GM19438 (cell line): ENCODE measurements around the gene PRLHR.
"Not testable (repeated sequence)": the region's sequence is repeated elsewhere in the genome, so short reads cannot be mapped to it uniquely, and the experiment has no call there.

Source experiments
- ATAC-seq: cut with Tn5 transposase; IDR thresholded peaks from one replicate; pipeline ENCODE4 v1.9.1; 2021; ENCODE audit warnings: low read depth; ENCODE audit not compliant: unreplicated experiment

Gene PRLHR

GRCh38 chr10:118595598-118596425 is at the start of gene PRLHR:
TSS of gene PRLHR (minus strand) at chr10:118595648. CDS start at chr10:118595244, 404 bp downstream.
- ATAC-seq: no peak

DNA sequence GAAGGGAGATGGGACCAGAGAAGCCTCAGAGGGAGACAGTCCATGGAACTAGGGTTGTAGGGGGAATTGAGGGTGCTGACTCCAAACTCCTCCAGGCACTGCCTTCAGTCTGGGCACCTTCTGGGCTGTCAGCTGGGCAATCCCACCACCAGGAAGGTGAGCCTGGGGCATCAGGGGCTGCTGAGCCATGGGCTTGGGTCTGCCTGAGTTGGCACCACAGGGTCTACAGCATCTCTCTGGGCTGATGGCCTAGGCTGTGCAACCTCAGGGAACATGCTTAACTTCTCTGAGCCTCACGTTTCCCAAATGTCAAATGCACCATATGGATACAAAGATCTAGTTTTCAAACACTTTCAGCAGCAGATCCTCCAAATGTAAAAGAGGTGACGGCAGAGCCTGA is 46.8 kb upstream of the PRLHR start:
- no peak for ATAC-seq

GRCh38 chr10:118638680-118639079 is 43.2 kb upstream of the PRLHR start:
- no peak for ATAC-seq

GRCh38 chr10:118635674-118636402 is 40.4 kb upstream of the PRLHR start:
- no peak for ATAC-seq

DNA sequence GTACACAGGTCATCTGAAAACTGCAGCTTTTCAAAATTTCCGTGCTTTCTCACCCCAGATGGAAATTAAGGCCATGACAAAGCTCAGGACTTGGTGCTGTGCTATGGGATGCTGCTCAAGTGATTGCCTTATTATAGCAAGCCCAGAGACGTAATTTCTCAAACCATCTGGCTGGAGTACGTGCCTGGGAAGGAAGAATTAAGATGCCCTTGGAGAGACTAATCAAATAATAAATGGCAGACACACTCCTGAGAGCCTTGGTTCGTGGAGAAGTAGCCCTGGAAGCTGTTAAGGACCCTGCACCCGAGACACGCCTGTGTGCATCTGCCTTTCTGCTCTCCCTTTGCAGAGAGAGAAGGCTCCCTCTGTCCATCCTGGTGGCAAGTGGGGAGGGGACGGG is 38.3 kb upstream of the PRLHR start:
- no peak for ATAC-seq

DNA sequence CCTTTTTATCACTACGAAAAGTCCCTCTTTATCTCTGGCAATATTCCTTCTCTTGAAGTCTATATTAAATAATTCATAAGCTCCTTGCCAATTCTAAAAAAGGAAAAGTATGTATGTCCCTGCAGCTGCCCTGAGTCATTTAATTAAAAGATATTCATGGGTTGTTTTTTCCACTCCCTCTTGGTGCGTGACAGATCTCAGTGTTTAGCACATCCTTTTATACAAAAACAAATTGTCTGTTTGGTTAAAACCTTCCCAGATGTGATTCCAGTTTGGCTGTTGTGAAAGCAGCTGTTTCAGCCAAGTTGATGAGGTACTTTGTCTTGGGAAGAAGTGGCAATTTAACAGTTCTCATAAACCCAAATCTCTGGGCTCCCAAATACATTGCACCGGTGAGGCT is 33.8 kb upstream of the PRLHR start:
- ATAC-seq: no peak

DNA sequence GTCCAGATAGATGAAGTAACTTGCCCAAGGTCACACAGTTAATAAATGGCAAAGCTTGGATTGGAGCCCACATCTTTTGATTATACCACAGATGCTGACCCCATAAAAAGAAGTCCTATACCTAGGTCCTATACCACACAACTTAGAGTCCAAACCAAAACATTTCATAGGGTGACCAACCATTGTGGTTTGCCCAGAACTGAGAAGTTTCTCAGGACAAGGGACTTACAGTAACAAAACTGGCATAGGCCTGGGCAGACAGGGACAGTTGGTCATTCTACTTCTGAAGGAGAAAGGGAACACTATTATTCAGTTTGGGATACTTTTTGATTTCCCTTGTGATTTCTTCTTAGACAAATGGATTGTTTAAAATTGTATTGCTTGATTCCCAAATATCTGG is 32.9 kb upstream of the PRLHR start:
- no peak for ATAC-seq

DNA sequence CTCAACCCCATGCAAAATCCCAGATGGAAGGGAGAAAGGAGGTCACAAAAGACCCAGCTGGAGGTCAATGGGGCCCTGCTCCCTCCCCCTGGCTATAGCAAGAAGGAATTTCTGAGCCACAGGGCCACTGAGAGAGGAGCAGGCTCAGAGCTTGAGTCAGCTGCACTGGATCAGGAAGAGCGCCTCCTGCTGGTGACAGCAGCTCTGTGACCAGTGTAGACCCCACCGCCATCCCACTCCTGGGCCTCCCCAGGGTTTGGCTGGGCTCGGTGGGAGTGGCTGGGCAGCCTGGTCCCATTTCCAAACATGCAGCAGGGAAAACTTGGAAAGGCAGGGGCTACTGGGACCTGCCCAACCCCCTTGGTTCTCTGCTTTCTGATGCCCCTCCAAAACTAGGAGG is 31.5 kb upstream of the PRLHR start:
- ATAC-seq: no peak

DNA sequence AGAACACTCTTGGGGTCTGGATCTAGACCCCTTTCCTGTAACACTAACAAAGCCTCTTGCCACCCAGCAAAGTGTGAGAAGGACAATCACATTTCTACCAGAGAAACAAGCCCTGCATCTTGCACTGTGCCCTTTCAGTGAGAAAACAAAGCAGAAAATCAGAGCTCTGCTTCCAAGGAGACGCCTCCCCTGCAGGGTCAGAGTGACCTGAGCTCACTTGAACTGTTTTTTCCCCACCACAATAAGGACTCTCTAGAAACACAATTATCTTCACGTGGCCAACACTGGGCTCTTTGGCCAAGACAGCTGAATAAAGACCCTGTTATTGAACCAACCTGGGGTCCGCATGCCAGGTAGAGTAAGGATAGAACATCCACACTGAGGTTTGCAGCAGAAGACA is 30.1 kb upstream of the PRLHR start:
- no peak for ATAC-seq

- ATAC-seq: no peak
These were observed 29.3 kb upstream of the PRLHR start for GRCh38 chr10:118624747-118625146.

DNA sequence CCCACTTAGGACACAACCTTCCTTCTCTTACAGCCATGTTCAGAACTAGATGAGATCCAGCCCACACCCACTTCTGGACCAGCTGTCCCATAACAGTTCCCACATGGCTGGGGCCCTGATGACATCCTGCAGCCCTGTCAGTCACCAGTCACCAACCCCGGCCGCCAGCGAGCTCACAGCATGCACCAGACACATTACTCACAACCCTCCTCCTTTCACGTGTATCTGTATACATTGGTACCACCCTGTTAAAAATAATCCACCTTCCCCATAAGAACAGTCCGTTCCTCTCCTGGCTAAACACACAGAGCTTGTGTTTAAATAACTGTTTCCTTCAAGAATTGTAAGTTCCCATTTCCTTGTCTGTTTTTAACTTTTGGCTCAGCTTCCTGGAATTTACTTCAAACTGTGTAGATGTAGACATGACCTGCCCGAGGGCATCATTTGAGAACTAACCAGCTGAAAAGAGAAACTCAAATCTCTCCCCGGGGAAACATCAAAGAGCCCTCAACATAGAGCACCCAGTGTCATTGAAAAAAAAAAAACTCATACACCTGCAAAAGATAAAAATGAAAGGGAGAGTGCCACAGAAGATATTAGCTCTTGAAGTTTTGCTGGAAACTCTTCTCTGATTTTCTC is 26.0 kb upstream of the PRLHR start:
- no peak for ATAC-seq

DNA sequence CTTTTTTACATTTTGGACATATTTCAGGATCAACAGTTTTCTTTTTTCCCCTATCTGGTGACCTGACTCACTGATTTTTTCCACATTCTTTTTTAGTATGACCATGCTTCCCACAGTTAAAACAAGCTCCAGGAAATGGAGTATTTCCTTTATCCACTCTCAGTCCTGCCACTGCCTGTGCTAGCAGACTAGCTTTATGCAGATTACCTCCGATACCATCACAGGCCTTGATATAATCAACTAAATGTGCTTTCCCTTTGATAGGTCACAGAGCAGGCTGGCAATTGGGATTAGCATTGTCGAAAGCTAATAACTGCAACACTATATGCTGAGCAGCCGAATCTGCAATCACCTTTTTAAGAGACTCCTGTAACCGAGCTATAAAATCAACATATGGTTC is 18.4 kb upstream of the PRLHR start:
- not testable (repeated sequence) for ATAC-seq

DNA sequence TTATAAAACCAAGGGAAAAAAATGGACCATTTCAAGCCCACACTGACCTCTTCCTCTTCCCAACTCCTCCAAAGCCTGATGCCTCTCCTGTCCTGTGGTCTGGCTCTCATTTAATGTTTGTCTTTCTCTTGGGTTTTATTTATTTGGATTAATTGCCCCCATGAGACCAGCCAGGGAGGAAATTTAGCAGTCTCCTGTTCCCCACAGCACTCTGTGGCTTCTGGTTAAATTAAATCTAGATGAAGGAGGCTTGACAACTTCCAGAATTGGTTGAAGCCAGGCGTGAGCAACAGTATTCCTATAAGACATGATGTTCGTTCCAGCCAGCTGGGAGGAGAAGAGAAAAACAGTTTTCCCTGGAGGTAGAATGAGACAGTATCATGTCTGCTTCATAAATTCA is 15.1 kb upstream of the PRLHR start:
- ATAC-seq: no peak

DNA sequence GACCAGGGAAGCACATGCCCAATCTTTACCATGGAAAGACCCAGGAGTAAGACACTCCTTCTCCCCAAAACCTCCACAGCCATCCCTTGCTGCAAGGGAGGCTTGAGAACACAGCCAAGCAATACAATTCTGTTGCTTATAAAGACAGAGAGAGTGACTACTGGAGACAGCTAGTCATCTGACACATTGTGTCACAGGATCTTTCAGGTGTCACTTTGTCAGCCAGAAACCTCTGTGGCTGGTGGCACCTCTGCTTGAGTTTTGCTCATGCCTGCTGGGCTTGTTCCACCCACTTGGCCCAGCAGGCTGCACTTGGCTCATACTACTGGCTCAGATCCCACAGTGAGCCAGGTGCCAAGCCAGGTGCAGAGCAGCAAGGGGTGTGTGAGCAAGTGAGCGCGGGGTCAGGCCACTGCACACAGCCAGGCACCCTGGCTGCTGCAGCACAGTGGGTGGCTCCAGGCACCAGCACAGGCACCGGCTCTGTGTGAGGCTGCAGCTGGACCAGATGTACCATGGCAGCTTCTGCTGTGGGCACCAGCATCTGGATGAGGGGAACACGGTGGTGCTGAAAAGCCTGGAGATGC is 12.4 kb upstream of the PRLHR start:
- ATAC-seq: no peak

GRCh38 chr10:118605694-118606093 is 10.2 kb upstream of the PRLHR start:
- ATAC-seq: no peak

GRCh38 chr10:118596426-118597124 is 1.1 kb upstream of the PRLHR start:
- ATAC-seq: no peak

DNA sequence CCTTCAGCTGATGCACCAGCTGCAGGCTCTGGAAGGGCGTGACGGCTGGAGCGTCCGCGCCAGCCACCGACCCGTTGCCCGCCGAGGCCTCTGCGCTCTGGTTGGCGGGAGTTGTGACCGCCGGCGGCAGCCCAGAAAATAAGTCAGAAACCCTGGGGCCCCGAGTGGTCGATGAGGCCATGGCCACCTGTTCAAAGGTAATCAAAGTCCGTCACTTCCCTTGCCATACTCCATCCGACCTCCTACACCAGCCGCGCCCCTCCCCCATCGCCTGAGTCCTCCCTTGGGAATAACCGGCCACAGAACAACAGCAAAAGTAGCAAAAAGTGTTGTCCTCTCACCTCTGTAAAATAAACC is 406 bp downstream of the PRLHR start:
- ATAC-seq: no peak

- no peak for ATAC-seq
These were observed 920 bp downstream of the PRLHR start for GRCh38 chr10:118594392-118595063.

DNA sequence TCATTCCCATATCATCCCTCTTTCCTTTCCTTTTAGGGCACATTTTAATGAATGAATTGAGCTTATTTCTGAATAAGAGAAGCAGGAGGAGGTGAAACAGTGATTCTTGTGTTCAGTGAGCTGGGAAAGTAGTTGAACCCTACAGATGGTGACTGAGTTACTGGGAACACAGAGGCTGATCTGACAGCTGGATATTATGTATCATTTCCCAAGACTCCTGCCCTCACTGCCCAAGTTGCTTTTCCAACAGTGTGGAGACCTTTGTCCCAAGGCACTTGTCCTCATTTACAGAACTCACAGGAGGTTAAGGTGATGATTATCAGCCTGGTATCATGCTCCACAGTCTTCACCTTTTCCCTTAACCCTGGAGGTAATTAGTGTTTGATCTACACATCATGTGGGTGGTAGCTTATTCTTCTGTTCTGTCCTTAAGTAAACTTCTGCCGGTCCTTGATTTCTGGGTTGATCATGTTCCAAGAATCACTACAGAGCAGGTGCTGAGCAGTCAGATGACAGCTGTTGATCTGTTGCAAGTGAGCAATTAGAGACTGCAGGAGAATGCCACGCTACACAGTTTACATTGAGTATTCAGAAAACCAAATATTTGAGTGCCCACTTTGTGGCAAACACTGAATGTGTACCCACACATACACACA is 2.6 kb downstream of the PRLHR start:
- ATAC-seq: no peak

DNA sequence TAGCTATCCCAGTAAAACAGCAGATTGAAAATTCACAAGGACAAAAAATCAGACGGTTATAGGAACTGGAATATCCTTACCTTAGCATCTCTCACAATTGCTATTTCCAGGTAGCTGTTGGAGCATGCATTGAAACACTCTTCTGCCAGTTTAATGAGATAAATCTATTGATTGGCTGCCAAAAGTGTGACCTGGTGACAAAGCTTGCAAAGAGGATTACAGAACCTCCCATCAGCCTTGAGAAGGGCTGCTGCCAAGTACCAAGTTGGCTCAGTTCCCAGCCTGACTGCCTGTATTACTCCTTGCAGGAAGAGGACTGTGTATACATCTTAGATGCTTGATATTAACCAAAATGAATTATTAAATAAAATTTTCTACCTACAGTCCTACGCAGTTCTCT is 5.1 kb downstream of the PRLHR start:
- ATAC-seq: no peak
